H1 (cell line): ENCODE data around the gene DACT3. TPM values are rescaled to one million over a fixed set of nuclear protein-coding genes. Genes with fewer than 3 reads are reported as not detected.
A peak's percentile ranks its signal among the peaks of the same experiment; 100 is the strongest.

Source experiments
- ASH2L ChIP-seq: fragments of 200-600, 300-600 bp; sonication (generic); IDR thresholded peaks from one replicate; pipeline ENCODE4 v1.7.1; 2017; ENCODE audit warnings: low read length
- BACH1 ChIP-seq: IDR thresholded peaks from 2 replicates; pipeline ENCODE4 v1.6.1; 2012; ENCODE audit warnings: low read length, improper control_type of control experiment
- CREB1 ChIP-seq: IDR thresholded peaks from 2 replicates; pipeline ENCODE4 v1.6.1; 2012; ENCODE audit warnings: inconsistent platforms
- GTF2F1 ChIP-seq: IDR thresholded peaks from 2 replicates; pipeline ENCODE4 v1.6.1; 2012; ENCODE audit warnings: low read depth, low read length, improper control_type of control experiment, borderline replicate concordance
- JUN ChIP-seq: IDR thresholded peaks from 2 replicates; pipeline ENCODE4 v1.6.1; 2011; ENCODE audit warnings: low read depth, mild to moderate bottlenecking, improper control_type of control experiment, low read length
- JUND ChIP-seq: IDR thresholded peaks from 2 replicates; pipeline ENCODE4 v1.6.1; 2011; ENCODE audit warnings: mild to moderate bottlenecking, improper control_type of control experiment, low read length
- KDM5A ChIP-seq: fragments of 200-600 bp; IDR thresholded peaks from 2 replicates; pipeline ENCODE4 v1.7.1; 2012; ENCODE audit warnings: mild to moderate bottlenecking, low read length, inconsistent platforms, mixed read lengths
- POU5F1 ChIP-seq: IDR thresholded peaks from 2 replicates; pipeline ENCODE4 v1.6.1; 2011; ENCODE audit warnings: low read depth, mild to moderate bottlenecking, low read length, moderate library complexity
- RBBP5 ChIP-seq: IDR thresholded peaks from 2 replicates; pipeline ENCODE4 v1.7.1; 2012; ENCODE audit warnings: low read depth, mild to moderate bottlenecking, inconsistent platforms, low read length, moderate library complexity, borderline replicate concordance
- RNF2 ChIP-seq: fragments of 200-900, 300-1000 bp; sonication (generic); IDR thresholded peaks from 2 replicates; pipeline ENCODE4 v1.7.1; 2016; ENCODE audit warnings: borderline replicate concordance, low read depth, mild to moderate bottlenecking, antibody characterized with exemption, low read length; ENCODE audit not compliant: poor library complexity, severe bottlenecking; ENCODE audit errors: missing control alignments
- SAP30 ChIP-seq: fragments of 300-600 bp; sonication (generic); IDR thresholded peaks from 2 replicates; pipeline ENCODE4 v1.7.1; 2012; ENCODE audit warnings: low read length, moderate library complexity, mild to moderate bottlenecking, inconsistent platforms; ENCODE audit not compliant: insufficient read depth, insufficient replicate concordance
- SIN3A ChIP-seq, 2 experiments: IDR thresholded peaks in 1 of 2; conservative IDR thresholded peaks in 1 of 2; 2 replicates each; pipeline ENCODE4 v1.6.1; 2011 to 2012; ENCODE audit warnings: low read length in 2 of 2, improper control_type of control experiment in 1 of 2, low read depth in 1 of 2, mild to moderate bottlenecking in 1 of 2
- SP1 ChIP-seq: IDR thresholded peaks from 2 replicates; pipeline ENCODE4 v1.6.1; 2011; ENCODE audit warnings: low read depth, low read length
- SRF ChIP-seq: IDR thresholded peaks from 2 replicates; pipeline ENCODE4 v1.6.1; 2011; ENCODE audit warnings: mild to moderate bottlenecking, low read depth, low read length, moderate library complexity
- polyA plus RNA-seq, 7 experiments: library from polyadenylated mRNA; depleted of rRNA in 3 of 7; stranded (reverse) in 5 of 7; unstranded in 2 of 7; fragments of >200 nt in 5 of 7; fragments of 200-250 nt in 2 of 7; gene quantifications; 1 replicate in 5 of 7; 2 replicates in 1 of 7; 4 replicates in 1 of 7; pipeline versions ENCODE4 v1.2.1 to v1.2.3, GENCODE V29; 2011 to 2013; ENCODE audit warnings: missing spikeins in 2 of 7, mixed read lengths in 2 of 7
- total RNA-seq: library from RNA; stranded (reverse); fragmentation: NEBNext Ultra II Directional; extraction: Animal tissue kit (Norgen Biotek cat#: 25700); gene quantifications from 2 replicates; pipeline ENCODE4 v1.2.1, GENCODE V29; 2021

The DACT3 gene
- total and polyA plus RNA-seq, 2 of the 8 experiments (the other 6 are each of a cell fraction or from before 2014, with no cell fraction given): 1.8 to 2.0 TPM

- TF ChIP-seq BACH1: no peak
- no peak for TF ChIP-seq SRF
- TF ChIP-seq KDM5A: no peak
- peak; percentile 14; the same call in 1 of the 2 replicates for TF ChIP-seq SP1
- TF ChIP-seq JUN: no peak
- no peak for TF ChIP-seq POU5F1
- TF ChIP-seq JUND: no peak
- TF ChIP-seq GTF2F1: no peak
- peak in 1 of 2 experiments; percentile 68; a peak in 1 of 4 replicates for TF ChIP-seq SIN3A (conservative IDR thresholded peaks at IDR 0.05 in 1 of 2, IDR thresholded peaks at IDR 0.05 in 1 of 2; ENCODE audit: low read depth in 1 of 2, low read length in 2 of 2)
- TF ChIP-seq RBBP5: peak; percentile 83; the same call in 1 of the 2 replicates
- peak; percentile 24 for TF ChIP-seq ASH2L
- no peak for TF ChIP-seq RNF2
- TF ChIP-seq SAP30: no peak
- TF ChIP-seq CREB1: peak; percentile 56
Measured at GRCh38 chr19:46639358-46640182, 21.4 kb downstream of the DACT3 start (continued).
